Suprapubic skin (tissue), 4 donors: ENCODE data around the gene GHDC. TPM values are rescaled to one million over a fixed set of nuclear protein-coding genes. Genes with fewer than 3 reads are reported as not detected.

Experiments
- DNase-seq, 2 donors: peaks; one replicate each; pipeline ENCODE4 v3.0.0-alpha.2; 2019; ENCODE audit warnings: low spot score in 2 of 2
- H3K27ac ChIP-seq: fragments of 200-600 bp; sonication (generic); one replicate; pipeline ENCODE4 v1.5.1; 2019
- H3K27me3 ChIP-seq: fragments of 200-600 bp; sonication (generic); one replicate; pipeline ENCODE4 v1.5.1; 2019
- H3K36me3 ChIP-seq: fragments of 200-600 bp; sonication (generic); one replicate; pipeline ENCODE4 v1.5.1; 2019
- H3K4me1 ChIP-seq: fragments of 200-600 bp; sonication (generic); one replicate; pipeline ENCODE4 v1.5.1; 2019
- H3K4me3 ChIP-seq: fragments of 200-600 bp; sonication (generic); one replicate; pipeline ENCODE4 v1.5.1; 2019; ENCODE audit warnings: mild to moderate bottlenecking
- H3K9me3 ChIP-seq: fragments of 200-600 bp; sonication (generic); one replicate; pipeline ENCODE4 v1.5.1; 2019
- CTCF ChIP-seq, 2 donors: fragments of 200-600 bp in 1 of 2; fragments of 450-650 bp in 1 of 2; sonication (generic) in 1 of 2; IDR thresholded peaks; one replicate each; pipeline ENCODE4 v1.5.1; 2016 to 2019; ENCODE audit warnings: antibody characterized with exemption in 2 of 2, mild to moderate bottlenecking in 1 of 2, moderate library complexity in 1 of 2
- EP300 ChIP-seq: sonication (generic); formaldehyde crosslinking; IDR thresholded peaks from one replicate; pipeline ENCODE4 v1.6.1; 2017; ENCODE audit warnings: antibody characterized with exemption
- POLR2A ChIP-seq, 2 donors: fragments of 450-650 bp; IDR thresholded peaks; one replicate each; pipeline ENCODE4 v1.6.1; 2017; ENCODE audit warnings: antibody characterized with exemption in 2 of 2, mild to moderate bottlenecking in 2 of 2, moderate library complexity in 2 of 2
- POLR2AphosphoS5 ChIP-seq, 3 donors: sonication (generic); formaldehyde crosslinking; IDR thresholded peaks; one replicate each; pipeline ENCODE4 v1.6.1; 2017; ENCODE audit warnings: antibody characterized with exemption in 3 of 3
- WGBS: methylation state at CpG from one replicate; pipeline ENCODE4 v1.1.5; 2018; 5-methylcytosine and 5-hydroxymethylcytosine counted together
- total RNA-seq, 4 donors: library from RNA; depleted of rRNA; stranded (reverse); fragments of >200 nt; gene quantifications; one replicate each; pipeline ENCODE4 v1.1.0, GENCODE V29; 2016

The GHDC gene
- total RNA-seq, 4 donors from 2014 or later = 14.6 to 22.8 (median 18.7) TPM

GRCh38 chr17:42165751-42166150 lies 28.5 kb downstream of the GHDC start:
- Histone ChIP-seq H3K9me3 (no peaks in the 10 kb centered on the region), H3K27ac (no peak overlapping the region), H3K4me3 (no peak overlapping the region), H3K27me3 (no peaks in the 10 kb centered on the region), H3K4me1 (no peaks in the 10 kb centered on the region), H3K36me3 (no peaks in the 10 kb centered on the region)
- no peak for DNase-seq
- WGBS = 85% methylated on average over 6 of the region's 6 CpGs
- TF ChIP-seq CTCF (IDR thresholded peaks at IDR 0.05) (no peak), EP300 (no peak), POLR2AphosphoS5 (IDR thresholded peaks at IDR 0.05) (no peak), POLR2A (IDR thresholded peaks at IDR 0.05) (no peak)

GRCh38 chr17:42163696-42164407 lies 30.4 kb downstream of the GHDC start:
- Histone ChIP-seq H3K27ac (no peak overlapping the region), H3K4me3 (no peak overlapping the region), H3K9me3 (no peaks in the 10 kb centered on the region), H3K27me3 (no peaks in the 10 kb centered on the region), H3K36me3 (no peaks in the 10 kb centered on the region), H3K4me1 (no peaks in the 10 kb centered on the region)
- TF ChIP-seq POLR2AphosphoS5 (IDR thresholded peaks at IDR 0.05) = no peak
- TF ChIP-seq EP300 = no peak
- TF ChIP-seq POLR2A (IDR thresholded peaks at IDR 0.05) = no peak
- no peak for TF ChIP-seq CTCF (IDR thresholded peaks at IDR 0.05)
- WGBS = 43% methylated on average over 18 of the region's 22 CpGs
- DNase-seq = no peak

- H3K27ac ChIP-seq = no peak overlapping the region
- no peak for TF ChIP-seq CTCF (IDR thresholded peaks at IDR 0.05)
- TF ChIP-seq POLR2AphosphoS5 (IDR thresholded peaks at IDR 0.05) = no peak
- no peak for TF ChIP-seq EP300
- no peak for TF ChIP-seq POLR2A (IDR thresholded peaks at IDR 0.05)
- 50% methylated on average over 8 of the region's 8 CpGs for WGBS
- H3K36me3 ChIP-seq = no peaks in the 10 kb centered on the region
- no peaks in the 10 kb centered on the region for H3K27me3 ChIP-seq
- H3K4me3 ChIP-seq = no peak overlapping the region
- H3K4me1 ChIP-seq = no peaks in the 10 kb centered on the region
- H3K9me3 ChIP-seq = no peaks in the 10 kb centered on the region
- no peak for DNase-seq
Observed at GRCh38 chr17:42163113-42163512, 31.2 kb downstream of the GHDC start.

GRCh38 chr17:42160531-42160910 lies 33.8 kb downstream of the GHDC start:
- no peaks in the 10 kb centered on the region for H3K9me3 ChIP-seq
- no peak overlapping the region for H3K27ac ChIP-seq
- H3K27me3 ChIP-seq = no peaks in the 10 kb centered on the region
- no peaks in the 10 kb centered on the region for H3K36me3 ChIP-seq
- DNase-seq = no peak
- 88% methylated on average over 7 of the region's 7 CpGs for WGBS
- H3K4me3 ChIP-seq = no peak overlapping the region
- TF ChIP-seq POLR2AphosphoS5 (IDR thresholded peaks at IDR 0.05) (no peak), EP300 (no peak), CTCF (IDR thresholded peaks at IDR 0.05) (no peak), POLR2A (IDR thresholded peaks at IDR 0.05) (no peak)
- peaks cover 3% of the 10 kb centered on the region for H3K4me1 ChIP-seq

- WGBS = 75% methylated on average over 11 of the region's 14 CpGs
- no peak overlapping the region for H3K27ac ChIP-seq
- peaks cover 5% of the 10 kb centered on the region for H3K4me1 ChIP-seq
- H3K36me3 ChIP-seq = no peaks in the 10 kb centered on the region
- no peaks in the 10 kb centered on the region for H3K27me3 ChIP-seq
- no peaks in the 10 kb centered on the region for H3K9me3 ChIP-seq
- DNase-seq = no peak
- H3K4me3 ChIP-seq = no peak overlapping the region
- TF ChIP-seq POLR2AphosphoS5 (IDR thresholded peaks at IDR 0.05) (no peak), POLR2A (IDR thresholded peaks at IDR 0.05) (no peak), CTCF (IDR thresholded peaks at IDR 0.05) (no peak), EP300 (no peak)
Observed at GRCh38 chr17:42159796-42160530, 34.3 kb downstream of the GHDC start.
